HL-60 (cell line): ENCODE results near the gene LAMA3.

Experiments used
- DNase-seq, 2 experiments: peaks; one replicate each; pipeline ENCODE4 v3.0.0-alpha.2; 2010 to 2020; ENCODE audit warnings: low read depth in 1 of 2, low spot score in 1 of 2
- H3K27ac ChIP-seq: fragments of 250-450 bp; sonication (Bioruptor Pico); replicated peaks from 2 replicates; pipeline ENCODE4 v1.5.1; 2020; ENCODE audit warnings: mild to moderate bottlenecking, moderate library complexity
- H3K27me3 ChIP-seq: fragments of 250-450 bp; sonication (Bioruptor Pico); 2 replicates; pipeline ENCODE4 v1.5.1; 2021; ENCODE audit warnings: mild to moderate bottlenecking, moderate library complexity; ENCODE audit not compliant: insufficient read depth, poor library complexity, severe bottlenecking
- H3K4me3 ChIP-seq: replicated peaks from 2 replicates; pipeline ENCODE4 v1.5.1; 2011; ENCODE audit warnings: mild to moderate bottlenecking, control low read depth, low read length; ENCODE audit not compliant: insufficient read depth
- GABPA ChIP-seq: IDR thresholded peaks from 2 replicates; pipeline ENCODE4 v1.6.1; 2012; ENCODE audit warnings: low read depth
- POLR2AphosphoS5 ChIP-seq: IDR thresholded peaks from 2 replicates; pipeline ENCODE4 v1.6.1; 2012; ENCODE audit warnings: low read depth
- SPI1 ChIP-seq: IDR thresholded peaks from 2 replicates; pipeline ENCODE4 v1.6.1; 2012; ENCODE audit warnings: low read depth, mild to moderate bottlenecking, borderline replicate concordance
- TF ChIP-seq, protein P1 (sequence below): IDR thresholded peaks from 2 replicates; pipeline ENCODE4 v1.6.1; 2012; ENCODE audit warnings: low read depth; ENCODE audit not compliant: insufficient replicate concordance
- TF ChIP-seq, protein P2 (sequence below): IDR thresholded peaks from one replicate; pipeline ENCODE4 v1.5.1; 2011; ENCODE audit warnings: low read length, control low read depth, inconsistent platforms; ENCODE audit not compliant: insufficient read depth

The LAMA3 gene

DNA sequence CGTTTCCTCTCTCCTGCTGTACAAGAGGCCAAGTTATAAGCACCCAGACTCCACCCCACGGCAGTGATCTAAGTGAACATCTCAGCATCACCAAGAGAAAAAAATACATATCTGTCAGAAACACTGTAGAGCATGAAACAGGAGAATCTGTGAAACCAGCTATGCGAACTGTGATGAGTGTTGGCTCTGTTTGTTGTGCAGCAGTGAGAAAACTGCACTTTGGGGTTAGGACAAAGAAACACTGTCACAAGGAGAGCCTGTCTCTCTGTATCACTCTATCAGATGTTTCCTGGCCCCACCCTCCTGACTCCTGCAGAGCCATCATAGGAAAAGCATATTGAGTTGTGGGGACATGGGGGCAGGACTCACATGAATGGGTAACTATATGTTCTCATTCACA lies 87.1 kb downstream of the LAMA3 start:
- no peaks in the 10 kb centered on the region for H3K27me3 ChIP-seq
- no peak for DNase-seq
- no peak overlapping the region for H3K4me3 ChIP-seq
- H3K27ac ChIP-seq = no peak overlapping the region
- TF ChIP-seq, protein P1, sequence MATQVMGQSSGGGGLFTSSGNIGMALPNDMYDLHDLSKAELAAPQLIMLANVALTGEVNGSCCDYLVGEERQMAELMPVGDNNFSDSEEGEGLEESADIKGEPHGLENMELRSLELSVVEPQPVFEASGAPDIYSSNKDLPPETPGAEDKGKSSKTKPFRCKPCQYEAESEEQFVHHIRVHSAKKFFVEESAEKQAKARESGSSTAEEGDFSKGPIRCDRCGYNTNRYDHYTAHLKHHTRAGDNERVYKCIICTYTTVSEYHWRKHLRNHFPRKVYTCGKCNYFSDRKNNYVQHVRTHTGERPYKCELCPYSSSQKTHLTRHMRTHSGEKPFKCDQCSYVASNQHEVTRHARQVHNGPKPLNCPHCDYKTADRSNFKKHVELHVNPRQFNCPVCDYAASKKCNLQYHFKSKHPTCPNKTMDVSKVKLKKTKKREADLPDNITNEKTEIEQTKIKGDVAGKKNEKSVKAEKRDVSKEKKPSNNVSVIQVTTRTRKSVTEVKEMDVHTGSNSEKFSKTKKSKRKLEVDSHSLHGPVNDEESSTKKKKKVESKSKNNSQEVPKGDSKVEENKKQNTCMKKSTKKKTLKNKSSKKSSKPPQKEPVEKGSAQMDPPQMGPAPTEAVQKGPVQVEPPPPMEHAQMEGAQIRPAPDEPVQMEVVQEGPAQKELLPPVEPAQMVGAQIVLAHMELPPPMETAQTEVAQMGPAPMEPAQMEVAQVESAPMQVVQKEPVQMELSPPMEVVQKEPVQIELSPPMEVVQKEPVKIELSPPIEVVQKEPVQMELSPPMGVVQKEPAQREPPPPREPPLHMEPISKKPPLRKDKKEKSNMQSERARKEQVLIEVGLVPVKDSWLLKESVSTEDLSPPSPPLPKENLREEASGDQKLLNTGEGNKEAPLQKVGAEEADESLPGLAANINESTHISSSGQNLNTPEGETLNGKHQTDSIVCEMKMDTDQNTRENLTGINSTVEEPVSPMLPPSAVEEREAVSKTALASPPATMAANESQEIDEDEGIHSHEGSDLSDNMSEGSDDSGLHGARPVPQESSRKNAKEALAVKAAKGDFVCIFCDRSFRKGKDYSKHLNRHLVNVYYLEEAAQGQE = no peak
- TF ChIP-seq, protein P2, sequence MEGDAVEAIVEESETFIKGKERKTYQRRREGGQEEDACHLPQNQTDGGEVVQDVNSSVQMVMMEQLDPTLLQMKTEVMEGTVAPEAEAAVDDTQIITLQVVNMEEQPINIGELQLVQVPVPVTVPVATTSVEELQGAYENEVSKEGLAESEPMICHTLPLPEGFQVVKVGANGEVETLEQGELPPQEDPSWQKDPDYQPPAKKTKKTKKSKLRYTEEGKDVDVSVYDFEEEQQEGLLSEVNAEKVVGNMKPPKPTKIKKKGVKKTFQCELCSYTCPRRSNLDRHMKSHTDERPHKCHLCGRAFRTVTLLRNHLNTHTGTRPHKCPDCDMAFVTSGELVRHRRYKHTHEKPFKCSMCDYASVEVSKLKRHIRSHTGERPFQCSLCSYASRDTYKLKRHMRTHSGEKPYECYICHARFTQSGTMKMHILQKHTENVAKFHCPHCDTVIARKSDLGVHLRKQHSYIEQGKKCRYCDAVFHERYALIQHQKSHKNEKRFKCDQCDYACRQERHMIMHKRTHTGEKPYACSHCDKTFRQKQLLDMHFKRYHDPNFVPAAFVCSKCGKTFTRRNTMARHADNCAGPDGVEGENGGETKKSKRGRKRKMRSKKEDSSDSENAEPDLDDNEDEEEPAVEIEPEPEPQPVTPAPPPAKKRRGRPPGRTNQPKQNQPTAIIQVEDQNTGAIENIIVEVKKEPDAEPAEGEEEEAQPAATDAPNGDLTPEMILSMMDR = no peak
- TF ChIP-seq POLR2AphosphoS5 (no peak), GABPA (no peak), SPI1 (no peak)

GRCh38 chr18:23778828-23779227 lies 89.6 kb downstream of the LAMA3 start:
- H3K27me3 ChIP-seq = no peaks in the 10 kb centered on the region
- H3K4me3 ChIP-seq = no peak overlapping the region
- H3K27ac ChIP-seq = no peak overlapping the region
- DNase-seq = no peak
- TF ChIP-seq GABPA (no peak), POLR2AphosphoS5 (no peak), SPI1 (no peak)
- TF ChIP-seq, protein P2 = no peak
- TF ChIP-seq, protein P1 = no peak

- TF ChIP-seq POLR2AphosphoS5 (no peak), GABPA (no peak), SPI1 (no peak)
- TF ChIP-seq, protein P1 = no peak
- TF ChIP-seq, protein P2 = no peak
- H3K27me3 ChIP-seq = no peaks in the 10 kb centered on the region
- H3K27ac ChIP-seq = no peak overlapping the region
- no peak overlapping the region for H3K4me3 ChIP-seq
- DNase-seq = no peak
Measured at GRCh38 chr18:23779696-23780303, 90.5 kb downstream of the LAMA3 start.
